SK-N-MC (cell line): ENCODE measurements around the gene CDKN1B.

Experiments
- EZH2 ChIP-seq: fragments of 200-600 bp; sonication (generic); IDR thresholded peaks from one replicate; pipeline ENCODE4 v1.6.1; 2017; ENCODE audit warnings: antibody characterized with exemption
- FOXP2 ChIP-seq: optimal IDR thresholded peaks from 2 replicates; pipeline ENCODE3; 2011; ENCODE audit warnings: mild to moderate bottlenecking, moderate library complexity; ENCODE audit not compliant: insufficient read depth; ENCODE audit errors: extremely low read length, control extremely low read depth
- POLR2AphosphoS5 ChIP-seq: IDR thresholded peaks from 2 replicates; pipeline ENCODE4 v1.6.1; 2012; ENCODE audit warnings: mild to moderate bottlenecking, low read depth, low read length, borderline replicate concordance

GRCh38 chr12:12741660-12742059, 24.5 kb downstream of the CDKN1B start:
- TF ChIP-seq EZH2 (no peak), FOXP2 (no peak), POLR2AphosphoS5 (no peak)
